HepG2 (cell line): ENCODE measurements around the gene MAPK8IP1. TPM values are rescaled to one million over a fixed set of nuclear protein-coding genes. Genes with fewer than 3 reads are reported as not detected.

ENCODE experiments used
- ELK4 ChIP-seq: sonication (generic); formaldehyde crosslinking; IDR thresholded peaks from 2 replicates; pipeline ENCODE4 v1.9.0; 2021; ENCODE audit warnings: missing genetic modification reagents, borderline replicate concordance
- HOXA9 ChIP-seq: sonication (generic); formaldehyde crosslinking; IDR thresholded peaks from 2 replicates; pipeline ENCODE4 v1.8.1; 2022; ENCODE audit warnings: missing genetic modification reagents, mild to moderate bottlenecking, moderate library complexity, borderline replicate concordance
- RBAK ChIP-seq: sonication (generic); formaldehyde crosslinking; IDR thresholded peaks from 2 replicates; pipeline ENCODE4 v1.5.1; 2020; ENCODE audit warnings: mild to moderate bottlenecking, missing genetic modification reagents
- RBFOX2 ChIP-seq: fragments of 200-400 bp; formaldehyde crosslinking; IDR thresholded peaks from 2 replicates; pipeline ENCODE4 v1.6.1; 2017; ENCODE audit warnings: low read depth, mild to moderate bottlenecking, low read length
- SALL1 ChIP-seq: sonication (generic); formaldehyde crosslinking; IDR thresholded peaks from 2 replicates; pipeline ENCODE4 v1.8.0; 2022; ENCODE audit warnings: mild to moderate bottlenecking, missing genetic modification reagents
- TRAFD1 ChIP-seq: sonication (generic); formaldehyde crosslinking; IDR thresholded peaks from 2 replicates; pipeline ENCODE4 v1.5.1; 2020; ENCODE audit warnings: missing genetic modification reagents, mild to moderate bottlenecking, borderline replicate concordance
- ZBTB40 ChIP-seq, 2 experiments: fragments of 450-650 bp in 1 of 2; sonication (generic) in 1 of 2; formaldehyde crosslinking in 1 of 2; IDR thresholded peaks; 2 replicates each; pipeline versions ENCODE4 v1.6.1 to v1.8.0; 2016 to 2022; ENCODE audit warnings: antibody characterized with exemption in 1 of 2, mild to moderate bottlenecking in 1 of 2, missing genetic modification reagents in 1 of 2
- ZNF205 ChIP-seq: IDR thresholded peaks from 2 replicates; pipeline ENCODE4 v1.6.1; 2018; ENCODE audit warnings: missing biosample characterization, missing genetic modification reagents
- ZNF383 ChIP-seq: sonication (generic); formaldehyde crosslinking; IDR thresholded peaks from 2 replicates; pipeline ENCODE4 v1.4.0; 2020; ENCODE audit warnings: missing genetic modification reagents, mild to moderate bottlenecking, borderline replicate concordance
- ZNF530 ChIP-seq: sonication (generic); formaldehyde crosslinking; IDR thresholded peaks from 2 replicates; pipeline ENCODE4 v1.5.0; 2020; ENCODE audit warnings: low read depth, mild to moderate bottlenecking, missing genetic modification reagents
- ZNF605 ChIP-seq: sonication (generic); formaldehyde crosslinking; IDR thresholded peaks from 2 replicates; pipeline ENCODE4 v1.8.0; 2022; ENCODE audit warnings: mild to moderate bottlenecking, missing genetic modification reagents
- ZNF724P ChIP-seq: sonication (generic); formaldehyde crosslinking; IDR thresholded peaks from 2 replicates; pipeline ENCODE4 v1.8.0; 2022; ENCODE audit warnings: missing genetic modification reagents, borderline replicate concordance
- polyA plus RNA-seq, 8 experiments: library from polyadenylated mRNA; depleted of rRNA in 3 of 8; stranded (reverse) in 7 of 8; unstranded in 1 of 8; fragments of >200 nt; fragmentation: Illumina TruSeq in 4 of 8; extraction: Trizol in 4 of 8; gene quantifications; 2 replicates each; pipeline versions ENCODE4 v1.2.1 to v1.2.3, GENCODE V29; 2011 to 2016; ENCODE audit warnings: low read depth in 4 of 8, missing spikeins in 1 of 8, mixed read lengths in 1 of 8; ENCODE audit not compliant: insufficient read depth in 1 of 8
- total RNA-seq, 5 experiments: library from RNA; depleted of rRNA; stranded (reverse); fragments of >200 nt; fragmentation: Illumina TruSeq; extraction: Trizol; gene quantifications; 2 replicates each; pipeline ENCODE4 v1.2.3, GENCODE V29; 2016; ENCODE audit warnings: low read depth in 1 of 5
- TF ChIP-seq, protein P1 (sequence below): sonication (generic); formaldehyde crosslinking; IDR thresholded peaks from 2 replicates; pipeline ENCODE4 v1.5.0; 2020; ENCODE audit warnings: mild to moderate bottlenecking, missing genetic modification reagents

The MAPK8IP1 gene
- total and polyA plus RNA-seq, 2 of the 13 experiments (the other 11 are each of a cell fraction or from before 2014, with no cell fraction given): 2.2 to 4.2 TPM

DNA sequence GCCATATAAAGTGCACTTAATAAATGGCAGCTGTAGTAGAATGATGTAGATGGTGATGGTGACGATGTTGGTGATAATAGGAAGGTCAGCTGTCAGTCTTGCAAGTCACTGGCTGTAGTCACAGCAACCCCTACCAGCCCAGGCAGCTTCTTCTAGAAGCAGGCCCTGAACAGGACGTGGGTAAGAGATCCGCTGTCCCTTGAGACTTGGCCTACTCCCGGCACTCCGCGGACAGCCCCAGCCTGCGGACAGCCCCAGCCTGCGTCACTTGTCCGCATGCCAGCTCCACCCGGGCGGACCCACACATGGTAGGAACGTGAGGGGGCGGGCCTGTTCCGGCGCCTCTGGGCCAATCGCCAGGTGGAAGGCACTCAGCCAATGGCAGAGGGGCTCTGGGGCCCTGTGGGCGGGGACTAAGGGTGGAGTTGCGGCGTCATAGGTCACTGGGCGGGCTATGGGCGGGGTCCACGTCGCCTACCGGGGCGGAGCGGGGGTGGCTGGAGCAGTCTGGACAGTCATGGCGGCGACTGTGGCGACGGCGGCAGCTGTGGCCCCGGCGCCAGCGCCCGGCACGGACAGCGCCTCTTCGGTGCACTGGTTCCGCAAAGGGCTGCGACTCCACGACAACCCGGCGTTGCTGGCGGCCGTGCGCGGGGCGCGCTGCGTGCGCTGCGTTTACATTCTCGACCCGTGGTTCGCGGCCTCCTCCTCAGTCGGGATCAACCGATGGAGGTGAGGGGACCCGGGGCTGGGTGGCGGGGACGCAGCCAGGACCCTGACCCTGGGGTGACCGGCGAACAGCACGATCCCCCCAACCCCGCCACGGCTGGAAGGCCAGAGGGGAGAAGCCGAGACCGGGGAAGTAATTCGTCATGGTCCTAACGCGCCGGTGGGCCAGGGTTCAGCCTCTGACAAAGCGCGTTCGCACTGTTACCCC is 38.2 kb upstream of the MAPK8IP1 start, which contains the start of gene CRY2 (continued):
- TF ChIP-seq ZBTB40 (IDR thresholded peaks at IDR 0.05): no peak
- peak; percentile 68; the same call in 1 of the 2 replicates for TF ChIP-seq ZBTB40 (CRISPR knock-in tag; IDR thresholded peaks at IDR 0.05)
- TF ChIP-seq ZNF605 (CRISPR knock-in tag): peak; percentile 88
- TF ChIP-seq RBAK (CRISPR knock-in tag): no peak
- TF ChIP-seq RBFOX2: peak; percentile 86
- TF ChIP-seq ZNF530 (CRISPR knock-in tag): no peak
- TF ChIP-seq SALL1 (CRISPR knock-in tag): peak; percentile 90
- no peak; the same call in 1 of the 2 replicates for TF ChIP-seq ZNF724P (CRISPR knock-in tag)
- TF ChIP-seq ZNF383 (CRISPR knock-in tag): no peak
- TF ChIP-seq ELK4 (CRISPR knock-in tag): no peak
- TF ChIP-seq HOXA9: peak; percentile 84; the same call in 1 of the 2 replicates
- TF ChIP-seq, protein P1, sequence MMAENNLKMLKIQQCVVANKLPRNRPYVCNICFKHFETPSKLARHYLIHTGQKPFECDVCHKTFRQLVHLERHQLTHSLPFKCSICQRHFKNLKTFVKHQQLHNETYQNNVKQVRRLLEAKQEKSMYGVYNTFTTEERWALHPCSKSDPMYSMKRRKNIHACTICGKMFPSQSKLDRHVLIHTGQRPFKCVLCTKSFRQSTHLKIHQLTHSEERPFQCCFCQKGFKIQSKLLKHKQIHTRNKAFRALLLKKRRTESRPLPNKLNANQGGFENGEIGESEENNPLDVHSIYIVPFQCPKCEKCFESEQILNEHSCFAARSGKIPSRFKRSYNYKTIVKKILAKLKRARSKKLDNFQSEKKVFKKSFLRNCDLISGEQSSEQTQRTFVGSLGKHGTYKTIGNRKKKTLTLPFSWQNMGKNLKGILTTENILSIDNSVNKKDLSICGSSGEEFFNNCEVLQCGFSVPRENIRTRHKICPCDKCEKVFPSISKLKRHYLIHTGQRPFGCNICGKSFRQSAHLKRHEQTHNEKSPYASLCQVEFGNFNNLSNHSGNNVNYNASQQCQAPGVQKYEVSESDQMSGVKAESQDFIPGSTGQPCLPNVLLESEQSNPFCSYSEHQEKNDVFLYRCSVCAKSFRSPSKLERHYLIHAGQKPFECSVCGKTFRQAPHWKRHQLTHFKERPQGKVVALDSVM (CRISPR knock-in tag): no peak
- 0 out of 2 replicates have a peak, but pooled peaks have one; percentile 37 for TF ChIP-seq ZNF205 (CRISPR knock-in tag)
- TF ChIP-seq TRAFD1 (CRISPR knock-in tag): no peak
